ENCODE results near the gene NPAS4.
"Not testable (repeated sequence)": the region's sequence is repeated elsewhere in the genome, so short reads cannot be mapped to it uniquely, and the experiment has no call there.

GRCh38 chr11:66380264-66380663 lies 40.6 kb upstream of the NPAS4 start:
- not testable (repeated sequence) for TF ChIP-seq POLR2A, CTCF (IDR thresholded peaks at IDR 0.05)
